ENCODE measurements around the gene PRODH2. TPM values are rescaled to one million over a fixed set of nuclear protein-coding genes. Genes with fewer than 3 reads are reported as not detected.

The PRODH2 gene
- polyA plus RNA-seq, 1 of the 3 experiments (the other 2 are of a cell fraction): not detected

DNA sequence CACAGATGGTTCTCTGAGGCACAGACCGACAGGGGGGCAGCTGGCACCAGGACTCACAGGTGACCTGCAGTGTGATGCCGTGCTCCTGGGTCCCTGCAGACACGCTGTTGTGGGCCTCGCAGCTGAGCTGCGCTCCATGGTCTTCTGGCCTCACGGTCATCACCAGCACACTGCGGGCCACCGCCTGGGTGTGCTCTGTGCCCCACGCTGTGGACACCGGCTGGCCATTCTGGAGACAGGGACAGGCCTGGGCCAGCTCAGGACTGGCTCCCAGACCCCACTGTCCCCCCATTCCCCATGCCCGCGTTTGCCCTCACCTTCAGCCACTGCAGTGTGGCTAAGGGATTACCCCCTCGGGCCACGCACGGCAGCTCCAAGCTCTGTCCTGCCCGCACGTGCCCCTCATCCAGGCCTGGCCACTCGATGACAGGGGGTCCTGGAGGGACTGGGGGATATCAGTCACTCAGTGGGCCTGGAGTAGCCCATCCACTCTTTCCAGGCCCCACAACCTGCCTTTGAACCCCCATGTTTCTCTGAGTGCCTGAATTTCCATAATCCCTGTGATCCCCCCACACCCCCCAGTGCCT is 36.4 kb upstream of the PRODH2 start (continued):
- TF ChIP-seq, protein P1, sequence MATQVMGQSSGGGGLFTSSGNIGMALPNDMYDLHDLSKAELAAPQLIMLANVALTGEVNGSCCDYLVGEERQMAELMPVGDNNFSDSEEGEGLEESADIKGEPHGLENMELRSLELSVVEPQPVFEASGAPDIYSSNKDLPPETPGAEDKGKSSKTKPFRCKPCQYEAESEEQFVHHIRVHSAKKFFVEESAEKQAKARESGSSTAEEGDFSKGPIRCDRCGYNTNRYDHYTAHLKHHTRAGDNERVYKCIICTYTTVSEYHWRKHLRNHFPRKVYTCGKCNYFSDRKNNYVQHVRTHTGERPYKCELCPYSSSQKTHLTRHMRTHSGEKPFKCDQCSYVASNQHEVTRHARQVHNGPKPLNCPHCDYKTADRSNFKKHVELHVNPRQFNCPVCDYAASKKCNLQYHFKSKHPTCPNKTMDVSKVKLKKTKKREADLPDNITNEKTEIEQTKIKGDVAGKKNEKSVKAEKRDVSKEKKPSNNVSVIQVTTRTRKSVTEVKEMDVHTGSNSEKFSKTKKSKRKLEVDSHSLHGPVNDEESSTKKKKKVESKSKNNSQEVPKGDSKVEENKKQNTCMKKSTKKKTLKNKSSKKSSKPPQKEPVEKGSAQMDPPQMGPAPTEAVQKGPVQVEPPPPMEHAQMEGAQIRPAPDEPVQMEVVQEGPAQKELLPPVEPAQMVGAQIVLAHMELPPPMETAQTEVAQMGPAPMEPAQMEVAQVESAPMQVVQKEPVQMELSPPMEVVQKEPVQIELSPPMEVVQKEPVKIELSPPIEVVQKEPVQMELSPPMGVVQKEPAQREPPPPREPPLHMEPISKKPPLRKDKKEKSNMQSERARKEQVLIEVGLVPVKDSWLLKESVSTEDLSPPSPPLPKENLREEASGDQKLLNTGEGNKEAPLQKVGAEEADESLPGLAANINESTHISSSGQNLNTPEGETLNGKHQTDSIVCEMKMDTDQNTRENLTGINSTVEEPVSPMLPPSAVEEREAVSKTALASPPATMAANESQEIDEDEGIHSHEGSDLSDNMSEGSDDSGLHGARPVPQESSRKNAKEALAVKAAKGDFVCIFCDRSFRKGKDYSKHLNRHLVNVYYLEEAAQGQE (IDR thresholded peaks at IDR 0.05; ENCODE audit: low read depth, low read length): no peak

DNA sequence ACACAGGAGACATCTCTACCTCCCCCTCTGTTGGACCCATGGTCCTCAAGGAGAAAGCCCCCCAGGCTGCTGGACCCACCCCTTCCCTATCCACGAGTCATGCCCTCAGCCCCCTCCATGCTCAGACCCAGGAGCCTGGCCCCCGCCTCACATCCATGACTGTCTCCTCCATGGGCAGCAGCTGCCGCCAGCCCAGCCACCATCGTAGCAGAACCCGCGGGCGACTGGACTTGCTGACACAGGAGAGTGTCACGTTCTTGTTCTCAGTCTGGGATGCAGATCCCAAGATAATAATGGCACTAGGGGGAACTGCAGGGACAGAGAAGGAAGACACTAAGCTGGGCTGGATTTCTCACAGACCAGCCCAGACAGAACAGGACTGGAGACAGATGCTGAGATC is 35.8 kb upstream of the PRODH2 start:
- POLR2A ChIA-PET: no interaction called here
- Histone ChIP-seq H3K27ac (ENCODE audit: low read depth in 2 of 2, low read length in 1 of 2) (no peak overlapping the region), H3K27me3 (ENCODE audit: insufficient read depth) (peaks cover 58% of the 10 kb centered on the region)

DNA sequence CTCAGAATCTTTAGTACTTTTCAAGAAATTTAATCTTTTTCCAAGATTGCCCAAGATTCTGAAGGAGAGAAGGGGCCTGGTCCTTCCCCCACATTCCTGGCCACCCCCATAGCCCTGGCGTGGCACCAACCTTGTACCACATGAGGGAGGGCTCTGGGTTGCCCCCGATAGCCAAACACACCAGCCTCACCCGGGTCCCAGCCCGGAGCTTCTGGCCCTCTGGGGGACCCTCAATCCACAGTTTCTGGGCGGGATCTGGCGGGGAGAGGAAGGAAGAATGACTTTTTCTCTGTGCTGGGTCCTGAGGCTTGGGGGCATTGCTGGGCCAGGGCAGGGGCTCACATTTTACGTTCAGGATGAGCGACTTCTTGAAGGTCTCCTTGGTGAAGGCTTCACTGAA is 35.3 kb upstream of the PRODH2 start:
- H2AFZ ChIP-seq (ENCODE audit: low read depth): no peak overlapping the region
- H3K4me3 ChIP-seq (ENCODE audit: low read depth in 2 of 2, low read length in 1 of 2): no peak overlapping the region
- DNase-seq: no peak
- H3K79me2 ChIP-seq (ENCODE audit: insufficient read depth): no peaks in the 10 kb centered on the region
- ChIA-PET CTCF (interaction anchor here (0.6 to 1.0 kb wide), 2 partner anchors 20 to 42 kb away, joined by 3 to 4 read pairs; no protein-coding TSS in a partner anchor), POLR2A (no interaction called here)
- no peaks in the 10 kb centered on the region for H3K9me3 ChIP-seq
- H4K20me1 ChIP-seq (ENCODE audit: insufficient read depth): no peaks in the 10 kb centered on the region
- H3K36me3 ChIP-seq (replicated peaks in 1 of 2; ENCODE audit: control insufficient read depth in 1 of 2, insufficient read depth in 2 of 2, low read length in 1 of 2): no peaks in the 10 kb centered on the region
- no peak overlapping the region for H3K27ac ChIP-seq (ENCODE audit: low read depth in 2 of 2, low read length in 1 of 2)
- 59% methylated on average over 8 of the region's 8 CpGs for WGBS (ENCODE audit: low lambda C conversion rate)
- H3K9me2 ChIP-seq: no peaks in the 10 kb centered on the region
- no peaks in the 10 kb centered on the region for H3F3A ChIP-seq (replicated peaks; ENCODE audit: insufficient read depth)
- H3K4me1 ChIP-seq (ENCODE audit: control insufficient read depth in 1 of 2, insufficient read depth in 2 of 2, low read depth in 1 of 2, low read length in 1 of 2): peaks cover 0 to 8% of the 10 kb centered on the region in 2 experiments; a peak in 1 of 4 replicates
- H3K9ac ChIP-seq: no peak overlapping the region
- peaks cover 62% of the 10 kb centered on the region for H3K27me3 ChIP-seq (ENCODE audit: insufficient read depth)
- no peak overlapping the region for H3K4me2 ChIP-seq
- TF ChIP-seq TCF12 (IDR thresholded peaks at IDR 0.05): no peak
- TF ChIP-seq POLR2AphosphoS5 (IDR thresholded peaks at IDR 0.05; ENCODE audit: low read depth, low read length): no peak
- TF ChIP-seq RAD21 (IDR thresholded peaks at IDR 0.05; ENCODE audit: low read length): no peak
- TF ChIP-seq FOSL2 (IDR thresholded peaks at IDR 0.05; ENCODE audit: borderline replicate concordance, low read depth): no peak
- TF ChIP-seq, protein P2, sequence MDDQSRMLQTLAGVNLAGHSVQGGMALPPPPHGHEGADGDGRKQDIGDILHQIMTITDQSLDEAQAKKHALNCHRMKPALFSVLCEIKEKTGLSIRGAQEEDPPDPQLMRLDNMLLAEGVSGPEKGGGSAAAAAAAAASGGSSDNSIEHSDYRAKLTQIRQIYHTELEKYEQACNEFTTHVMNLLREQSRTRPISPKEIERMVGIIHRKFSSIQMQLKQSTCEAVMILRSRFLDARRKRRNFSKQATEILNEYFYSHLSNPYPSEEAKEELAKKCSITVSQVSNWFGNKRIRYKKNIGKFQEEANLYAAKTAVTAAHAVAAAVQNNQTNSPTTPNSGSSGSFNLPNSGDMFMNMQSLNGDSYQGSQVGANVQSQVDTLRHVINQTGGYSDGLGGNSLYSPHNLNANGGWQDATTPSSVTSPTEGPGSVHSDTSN (IDR thresholded peaks at IDR 0.05): no peak
- no peak for TF ChIP-seq ELF1 (IDR thresholded peaks at IDR 0.05)
- TF ChIP-seq RXRA (IDR thresholded peaks at IDR 0.05; ENCODE audit: borderline replicate concordance, low read depth): no peak
- no peak for TF ChIP-seq EP300 (IDR thresholded peaks at IDR 0.05; ENCODE audit: borderline replicate concordance in 1 of 2, low read depth in 1 of 2, low read length in 1 of 2)
- no peak for TF ChIP-seq EZH2phosphoT487 (IDR thresholded peaks at IDR 0.05; ENCODE audit: borderline replicate concordance, low read depth)
- no peak for TF ChIP-seq NFIC (IDR thresholded peaks at IDR 0.05; ENCODE audit: borderline replicate concordance)
- TF ChIP-seq SIN3A (IDR thresholded peaks at IDR 0.05; ENCODE audit: borderline replicate concordance, low read depth, low read length): no peak
- TF ChIP-seq GATA2 (CRISPR knock-in tag; IDR thresholded peaks at IDR 0.05): no peak
- TF ChIP-seq, protein P3, sequence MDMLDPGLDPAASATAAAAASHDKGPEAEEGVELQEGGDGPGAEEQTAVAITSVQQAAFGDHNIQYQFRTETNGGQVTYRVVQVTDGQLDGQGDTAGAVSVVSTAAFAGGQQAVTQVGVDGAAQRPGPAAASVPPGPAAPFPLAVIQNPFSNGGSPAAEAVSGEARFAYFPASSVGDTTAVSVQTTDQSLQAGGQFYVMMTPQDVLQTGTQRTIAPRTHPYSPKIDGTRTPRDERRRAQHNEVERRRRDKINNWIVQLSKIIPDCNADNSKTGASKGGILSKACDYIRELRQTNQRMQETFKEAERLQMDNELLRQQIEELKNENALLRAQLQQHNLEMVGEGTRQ (IDR thresholded peaks at IDR 0.05; ENCODE audit: borderline replicate concordance, low read depth, low read length): no peak
- TF ChIP-seq FOXM1 (IDR thresholded peaks at IDR 0.05; ENCODE audit: low read depth): no peak
- no peak for TF ChIP-seq TEAD4 (IDR thresholded peaks at IDR 0.05; ENCODE audit: borderline replicate concordance, insufficient read depth)
- no peak for TF ChIP-seq GABPA (IDR thresholded peaks at IDR 0.05; ENCODE audit: low read depth)

More for the DNA sequence above, 35.8 kb upstream of the PRODH2 start:
- H2AFZ ChIP-seq (ENCODE audit: low read depth): no peak overlapping the region
- CTCF ChIA-PET: interaction anchor here (1.0 kb wide), 1 partner anchor 21 kb away, joined by 4 read pairs; no protein-coding TSS in a partner anchor
- no peaks in the 10 kb centered on the region for H3K9me2 ChIP-seq
- H3K79me2 ChIP-seq (ENCODE audit: insufficient read depth): no peaks in the 10 kb centered on the region
- no peak overlapping the region for H3K4me3 ChIP-seq (ENCODE audit: low read depth in 2 of 2, low read length in 1 of 2)
- H3K9ac ChIP-seq: no peak overlapping the region
- H3K36me3 ChIP-seq (replicated peaks in 1 of 2; ENCODE audit: control insufficient read depth in 1 of 2, insufficient read depth in 2 of 2, low read length in 1 of 2): no peaks in the 10 kb centered on the region
- TF ChIP-seq, protein P3 (IDR thresholded peaks at IDR 0.05; ENCODE audit: borderline replicate concordance, low read depth, low read length): no peak
- TF ChIP-seq TCF12 (IDR thresholded peaks at IDR 0.05) (no peak), RCOR1 (IDR thresholded peaks at IDR 0.05; ENCODE audit: low read length) (no peak)
- no peak for DNase-seq
- H4K20me1 ChIP-seq (ENCODE audit: insufficient read depth): no peaks in the 10 kb centered on the region
- H3F3A ChIP-seq (replicated peaks; ENCODE audit: insufficient read depth): no peaks in the 10 kb centered on the region
- peaks cover 0 to 8% of the 10 kb centered on the region in 2 experiments; a peak in 1 of 4 replicates for H3K4me1 ChIP-seq (ENCODE audit: control insufficient read depth in 1 of 2, insufficient read depth in 2 of 2, low read depth in 1 of 2, low read length in 1 of 2)
- no peaks in the 10 kb centered on the region for H3K9me3 ChIP-seq
- H3K4me2 ChIP-seq: no peak overlapping the region
- 61% methylated on average over 8 of the region's 8 CpGs for WGBS (ENCODE audit: low lambda C conversion rate)

Data from SK-N-SH (cell line).